ENCODE results near the gene SPNS3.

DNA sequence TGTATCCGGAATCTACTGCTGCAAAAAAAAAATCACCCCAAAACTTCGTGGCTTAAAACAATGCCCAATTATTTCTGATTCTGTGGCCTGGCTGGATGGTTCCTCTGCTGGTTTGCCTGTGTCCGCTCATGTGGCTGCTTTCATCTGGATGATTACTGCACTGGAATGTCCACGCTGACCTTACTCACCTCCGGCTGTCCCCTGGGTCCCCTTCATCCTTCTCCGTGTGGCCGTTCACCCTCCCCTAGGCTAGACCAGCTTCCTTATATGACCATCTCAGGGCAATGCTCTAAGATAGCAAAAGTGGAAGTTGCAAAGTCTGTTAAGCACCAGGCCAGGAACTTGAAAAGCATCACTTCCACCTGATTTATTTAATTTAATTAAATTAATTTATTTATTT, 33.5 kb downstream of the SPNS3 start:
- TF ChIP-seq, protein P1, sequence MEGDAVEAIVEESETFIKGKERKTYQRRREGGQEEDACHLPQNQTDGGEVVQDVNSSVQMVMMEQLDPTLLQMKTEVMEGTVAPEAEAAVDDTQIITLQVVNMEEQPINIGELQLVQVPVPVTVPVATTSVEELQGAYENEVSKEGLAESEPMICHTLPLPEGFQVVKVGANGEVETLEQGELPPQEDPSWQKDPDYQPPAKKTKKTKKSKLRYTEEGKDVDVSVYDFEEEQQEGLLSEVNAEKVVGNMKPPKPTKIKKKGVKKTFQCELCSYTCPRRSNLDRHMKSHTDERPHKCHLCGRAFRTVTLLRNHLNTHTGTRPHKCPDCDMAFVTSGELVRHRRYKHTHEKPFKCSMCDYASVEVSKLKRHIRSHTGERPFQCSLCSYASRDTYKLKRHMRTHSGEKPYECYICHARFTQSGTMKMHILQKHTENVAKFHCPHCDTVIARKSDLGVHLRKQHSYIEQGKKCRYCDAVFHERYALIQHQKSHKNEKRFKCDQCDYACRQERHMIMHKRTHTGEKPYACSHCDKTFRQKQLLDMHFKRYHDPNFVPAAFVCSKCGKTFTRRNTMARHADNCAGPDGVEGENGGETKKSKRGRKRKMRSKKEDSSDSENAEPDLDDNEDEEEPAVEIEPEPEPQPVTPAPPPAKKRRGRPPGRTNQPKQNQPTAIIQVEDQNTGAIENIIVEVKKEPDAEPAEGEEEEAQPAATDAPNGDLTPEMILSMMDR (IDR thresholded peaks at IDR 0.05): no peak
- TF ChIP-seq POLR2A (IDR thresholded peaks at IDR 0.05): no peak
